ENCODE measurements around the gene HIP1.
"Not testable (repeated sequence)": the region's sequence is repeated elsewhere in the genome, so short reads cannot be mapped to it uniquely, and the experiment has no call there.

GRCh38 chr7:75600748-75601147, 138.0 kb downstream of the HIP1 start:
- TF ChIP-seq, protein P1, sequence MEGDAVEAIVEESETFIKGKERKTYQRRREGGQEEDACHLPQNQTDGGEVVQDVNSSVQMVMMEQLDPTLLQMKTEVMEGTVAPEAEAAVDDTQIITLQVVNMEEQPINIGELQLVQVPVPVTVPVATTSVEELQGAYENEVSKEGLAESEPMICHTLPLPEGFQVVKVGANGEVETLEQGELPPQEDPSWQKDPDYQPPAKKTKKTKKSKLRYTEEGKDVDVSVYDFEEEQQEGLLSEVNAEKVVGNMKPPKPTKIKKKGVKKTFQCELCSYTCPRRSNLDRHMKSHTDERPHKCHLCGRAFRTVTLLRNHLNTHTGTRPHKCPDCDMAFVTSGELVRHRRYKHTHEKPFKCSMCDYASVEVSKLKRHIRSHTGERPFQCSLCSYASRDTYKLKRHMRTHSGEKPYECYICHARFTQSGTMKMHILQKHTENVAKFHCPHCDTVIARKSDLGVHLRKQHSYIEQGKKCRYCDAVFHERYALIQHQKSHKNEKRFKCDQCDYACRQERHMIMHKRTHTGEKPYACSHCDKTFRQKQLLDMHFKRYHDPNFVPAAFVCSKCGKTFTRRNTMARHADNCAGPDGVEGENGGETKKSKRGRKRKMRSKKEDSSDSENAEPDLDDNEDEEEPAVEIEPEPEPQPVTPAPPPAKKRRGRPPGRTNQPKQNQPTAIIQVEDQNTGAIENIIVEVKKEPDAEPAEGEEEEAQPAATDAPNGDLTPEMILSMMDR (IDR thresholded peaks at IDR 0.05) = not testable (repeated sequence)
- TF ChIP-seq POLR2A (IDR thresholded peaks at IDR 0.05) = not testable (repeated sequence)

All from sigmoid colon (tissue), 3 donors.